Uterus (tissue), 2 donors: ENCODE results near the gene DNAH17.

Source experiments
- CTCF ChIP-seq, 4 experiments: fragments of 200-600 bp in 2 of 4; fragments of 450-650 bp in 2 of 4; sonication (generic) in 2 of 4; IDR thresholded peaks; one replicate each; pipeline ENCODE4 v1.5.1; 2016 to 2019; ENCODE audit warnings: antibody characterized with exemption in 4 of 4, mild to moderate bottlenecking in 2 of 4, moderate library complexity in 1 of 4
- POLR2A ChIP-seq, 2 donors: fragments of 450-650 bp; IDR thresholded peaks; one replicate each; pipeline ENCODE4 v1.6.1; 2016; ENCODE audit warnings: antibody characterized with exemption in 2 of 2, mild to moderate bottlenecking in 1 of 2, moderate library complexity in 1 of 2

GRCh38 chr17:78502611-78503148, 74.5 kb downstream of the DNAH17 start:
- TF ChIP-seq POLR2A (IDR thresholded peaks at IDR 0.05) = no peak
- TF ChIP-seq CTCF (IDR thresholded peaks at IDR 0.05) = no peak
